ENCODE results near the gene ANKZF1. TPM values are rescaled to one million over a fixed set of nuclear protein-coding genes. Genes with fewer than 3 reads are reported as not detected.

ANKZF1 gene
- total and polyA plus RNA-seq, 2 of the 8 experiments (the other 6 are each of a cell fraction or from before 2014, with no cell fraction given), result 32.5 to 50.1 TPM

GRCh38 chr2:219214786-219215185, 14.8 kb upstream of the ANKZF1 start:
- Histone ChIP-seq H3K27ac (ENCODE audit: low read depth, low read length) (no peak overlapping the region), H3K14ac (ENCODE audit: insufficient read length) (no peak overlapping the region), H3K36me3 (ENCODE audit: control insufficient read depth in 2 of 4, insufficient read depth in 4 of 4, low read length in 3 of 4) (peaks cover 14 to 51% (median 29%) of the 10 kb centered on the region in 4 experiments), H3K4ac (replicated peaks; ENCODE audit: insufficient read length, low read depth, low read length) (no peak overlapping the region), H2BK12ac (ENCODE audit: low read depth, low read length) (no peak overlapping the region), H4K20me1 (replicated peaks in 1 of 2; ENCODE audit: control insufficient read depth in 1 of 2, insufficient read depth in 2 of 2, low read length in 2 of 2) (peaks cover 0 to 2% of the 10 kb centered on the region in 2 experiments), H4K91ac (replicated peaks; ENCODE audit: insufficient read length, low read length) (no peak overlapping the region), H3K27me3 (replicated peaks in 1 of 4; ENCODE audit: control insufficient read depth in 3 of 4, extremely low read depth in 1 of 4, insufficient read depth in 3 of 4, low read length in 3 of 4) (no peaks in the 10 kb centered on the region; a peak in 1 of 7 replicates), H2BK120ac (replicated peaks; ENCODE audit: low read depth, low read length) (no peak overlapping the region), H3K4me1 (replicated peaks in 1 of 4; ENCODE audit: control insufficient read depth in 3 of 4, insufficient read depth in 4 of 4, low read length in 3 of 4) (peaks cover 0 to 11% (median 6%) of the 10 kb centered on the region in 4 experiments; a peak in 3 of 7 replicates), H2BK20ac (ENCODE audit: low read length) (no peak overlapping the region), H2BK5ac (ENCODE audit: low read depth, low read length) (no peak overlapping the region), H2BK15ac (ENCODE audit: low read length) (no peak overlapping the region), H3K4me3 (ENCODE audit: extremely low read depth in 1 of 4, insufficient read depth in 2 of 4, low read depth in 3 of 4, low read length in 4 of 4) (no peak overlapping the region), H2AFZ (ENCODE audit: low read length) (no peak overlapping the region), H2AK5ac (ENCODE audit: low read depth, low read length) (no peak overlapping the region), H3K79me2 (ENCODE audit: control insufficient read depth in 1 of 2, insufficient read depth in 2 of 2, low read length in 2 of 2) (no peaks in the 10 kb centered on the region), H3K23me2 (ENCODE audit: low read depth, low read length) (peaks cover 14% of the 10 kb centered on the region), H4K8ac (ENCODE audit: extremely low read depth, insufficient read depth, low read length) (no peak overlapping the region), H3K56ac (replicated peaks; ENCODE audit: insufficient read length, low read depth, low read length) (no peak overlapping the region), H3K9ac (replicated peaks in 1 of 4; ENCODE audit: extremely low read depth in 1 of 4, low read depth in 3 of 4, low read length in 3 of 4) (no peak overlapping the region), H3K9me3 (ENCODE audit: insufficient read depth in 2 of 2, low read depth in 1 of 2, low read length in 1 of 2) (no peaks in the 10 kb centered on the region), H3K18ac (ENCODE audit: extremely low read depth, low read length) (no peak overlapping the region), H3K79me1 (ENCODE audit: low read depth, low read length) (no peaks in the 10 kb centered on the region), H3K4me2 (ENCODE audit: insufficient read depth in 1 of 2, low read depth in 2 of 2, low read length in 2 of 2) (no peak overlapping the region), H3K23ac (ENCODE audit: insufficient read length) (no peak overlapping the region), H4K5ac (ENCODE audit: insufficient read length, low read depth, low read length) (no peak overlapping the region)
- POLR2A ChIA-PET (ENCODE audit: partially characterized antibody), result interaction anchor here (1.1 to 14.0 kb wide), 2 partner anchors 11 to 33 kb away, joined by 4 to 190 read pairs; partner anchors contain the start of genes GLB1L, STK16, TUBA4A and TUBA4B
- TF ChIP-seq USF2 (IDR thresholded peaks at IDR 0.05; ENCODE audit: low read length) (no peak), POLR2A (IDR thresholded peaks at IDR 0.05; ENCODE audit: control extremely low read depth in 1 of 2, low read depth in 2 of 2, low read length in 2 of 2) (no peak), BACH1 (IDR thresholded peaks at IDR 0.05; ENCODE audit: low read length) (no peak), RFX5 (IDR thresholded peaks at IDR 0.05; ENCODE audit: borderline replicate concordance, low read depth, low read length) (no peak)
- 93% methylated on average over 6 of the region's 6 CpGs; no CpG with 5 or more reads in 1 of the 2 experiments for WGBS, 2 experiments (ENCODE audit: extremely low coverage in 1 of 2, insufficient coverage in 1 of 2, insufficient read length in 1 of 2, insufficient replicate concordance in 2 of 2, low coverage in 1 of 2, low lambda C conversion rate in 2 of 2, missing lambda C conversion rate in 1 of 2)
- CTCF ChIA-PET (ENCODE audit: partially characterized antibody), result interaction anchor here (0.8 to 1.8 kb wide), 2 partner anchors 30 to 34 kb away, joined by 3 to 4 read pairs; no protein-coding TSS in a partner anchor
- no peak for DNase-seq (ENCODE audit: low read depth in 1 of 2, low spot score in 2 of 2)
- no peak for FAIRE-seq
